Stimulated activated memory B cell treated with anti-CD40 and anti-IgM and Interleukin-4, amounts not matched to agents 10 μg/mL and 1 μg/mL and 100 μg/mL, for 72 hours (primary cell): ENCODE data around the gene FRMD3.
A peak's percentile ranks its signal among the peaks of the same experiment; 100 is the strongest.
"Not testable (repeated sequence)": the region's sequence is repeated elsewhere in the genome, so short reads cannot be mapped to it uniquely, and the experiment has no call there.

ENCODE experiments used
- ATAC-seq: fragments of 150-1000 bp; cut with Tn5 transposase; 2 replicates; pipeline ENCODE4 v1.10.0; 2021
- H3K27ac Mint-ChIP-seq: one replicate; pipeline ENCODE4 v1.8.0; 2022; ENCODE audit warnings: mild to moderate bottlenecking, mixed read lengths
- H3K27me3 Mint-ChIP-seq: one replicate; pipeline ENCODE4 v1.8.0; 2022; ENCODE audit warnings: mixed read lengths
- H3K36me3 Mint-ChIP-seq: one replicate; pipeline ENCODE4 v1.8.0; 2022; ENCODE audit warnings: mixed read lengths
- H3K4me1 Mint-ChIP-seq: one replicate; pipeline ENCODE4 v1.8.0; 2022; ENCODE audit warnings: mixed read lengths
- H3K4me3 Mint-ChIP-seq: one replicate; pipeline ENCODE4 v1.8.0; 2022; ENCODE audit warnings: mild to moderate bottlenecking, moderate library complexity, mixed read lengths
- H3K9me3 Mint-ChIP-seq: one replicate; pipeline ENCODE4 v1.8.0; 2022; ENCODE audit warnings: mixed read lengths

FRMD3 gene

DNA sequence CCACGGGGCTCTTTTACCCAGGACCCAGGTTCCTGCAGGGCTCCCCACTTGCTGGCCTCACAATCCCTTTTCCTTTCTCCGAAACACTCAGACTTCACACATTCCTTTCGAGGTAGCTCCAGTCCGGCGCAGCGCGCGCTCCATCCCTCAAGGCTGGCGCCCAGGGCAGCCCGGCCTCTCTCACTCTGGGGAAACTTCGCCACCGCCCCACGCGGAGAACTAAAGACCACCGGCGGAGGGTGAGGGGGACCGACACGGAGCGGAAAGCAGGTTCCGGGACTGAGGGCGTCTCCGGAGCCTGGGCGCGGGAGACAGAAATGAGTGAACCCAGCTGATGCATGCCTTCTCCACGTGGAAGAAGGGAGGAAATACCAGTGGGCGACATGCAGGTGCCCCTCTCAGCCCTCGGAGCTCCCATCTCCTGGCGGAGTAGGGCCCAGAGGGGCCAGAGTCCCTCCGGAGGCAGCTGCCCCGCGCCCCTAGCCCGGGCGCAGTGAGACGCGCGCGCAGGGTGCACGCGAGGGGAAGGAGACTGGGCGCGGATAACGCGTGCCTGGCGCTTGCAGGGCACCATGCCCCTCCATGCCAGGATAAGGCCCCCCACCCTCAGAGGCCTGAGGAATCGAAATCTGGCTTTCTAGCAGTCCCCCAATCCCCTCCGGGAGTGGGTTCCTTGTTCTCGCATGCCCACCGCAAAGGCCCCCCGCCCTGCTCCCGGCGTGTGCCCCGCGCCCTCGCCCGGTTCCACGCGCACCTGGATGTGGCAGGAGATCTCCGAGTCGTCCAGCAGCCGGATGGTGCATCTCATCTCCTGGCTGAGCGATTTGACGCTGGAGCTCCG, 650 bp downstream of the FRMD3 start:
- Mint-ChIP-seq H3K36me3 (no peaks in the 10 kb centered on the region), H3K9me3 (no peaks in the 10 kb centered on the region), H3K27me3 (peaks cover 36% of the 10 kb centered on the region), H3K4me1 (peaks cover 11% of the 10 kb centered on the region), H3K27ac (no peak overlapping the region), H3K4me3 (no peak overlapping the region)
- ATAC-seq: no peak

DNA sequence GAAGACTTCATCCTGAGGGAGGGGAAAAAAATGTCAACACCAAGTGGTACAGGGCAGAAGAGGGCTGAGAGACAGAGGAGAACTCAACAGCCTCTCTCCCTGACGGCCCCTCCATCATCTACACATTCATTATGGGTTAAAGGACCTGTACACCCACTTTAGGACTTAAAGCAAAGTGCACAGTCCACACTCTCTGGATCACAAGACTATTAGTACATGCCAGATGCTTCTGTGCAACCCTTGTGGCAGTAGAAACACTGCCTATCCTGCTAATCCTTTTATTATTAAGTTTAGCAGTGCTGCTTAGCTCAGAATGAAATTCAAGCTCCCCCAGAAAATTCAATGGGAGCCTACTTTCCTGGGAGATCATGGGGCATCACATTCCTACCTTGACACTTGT, 1.9 kb downstream of the FRMD3 start:
- Mint-ChIP-seq H3K4me3 (no peak overlapping the region), H3K9me3 (no peaks in the 10 kb centered on the region), H3K36me3 (no peaks in the 10 kb centered on the region), H3K27ac (no peak overlapping the region), H3K27me3 (peaks cover 36% of the 10 kb centered on the region), H3K4me1 (peaks cover 11% of the 10 kb centered on the region)
- ATAC-seq: no peak

DNA sequence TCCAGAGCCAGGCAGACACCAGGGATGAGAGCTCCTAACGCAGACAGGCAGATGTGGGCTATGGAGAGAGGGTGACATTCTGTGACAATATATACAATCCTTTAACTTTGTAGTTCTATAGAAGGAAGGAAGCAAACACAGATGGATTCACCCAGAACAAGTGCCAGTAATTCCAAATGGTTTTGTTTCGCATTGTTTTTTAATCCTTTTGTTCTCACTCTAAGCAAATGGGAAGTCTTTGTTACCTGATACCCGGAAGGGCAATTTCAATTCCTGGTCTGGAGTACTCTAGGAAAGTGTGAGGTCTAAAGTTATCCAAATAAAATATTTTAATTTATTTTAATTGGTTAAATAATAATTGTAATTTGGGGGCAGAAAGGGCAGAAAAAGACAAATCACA, 2.5 kb downstream of the FRMD3 start:
- Mint-ChIP-seq H3K27me3 (peaks cover 36% of the 10 kb centered on the region), H3K27ac (no peak overlapping the region), H3K4me1 (peaks cover 11% of the 10 kb centered on the region), H3K36me3 (no peaks in the 10 kb centered on the region), H3K9me3 (no peaks in the 10 kb centered on the region), H3K4me3 (no peak overlapping the region)
- no peak for ATAC-seq

GRCh38 chr9:83533296-83533695, 4.9 kb downstream of the FRMD3 start:
- Mint-ChIP-seq H3K9me3 (no peaks in the 10 kb centered on the region), H3K27ac (no peak overlapping the region), H3K36me3 (no peaks in the 10 kb centered on the region), H3K4me1 (peaks cover 5% of the 10 kb centered on the region), H3K4me3 (no peak overlapping the region), H3K27me3 (peaks cover 20% of the 10 kb centered on the region)
- no peak for ATAC-seq

DNA sequence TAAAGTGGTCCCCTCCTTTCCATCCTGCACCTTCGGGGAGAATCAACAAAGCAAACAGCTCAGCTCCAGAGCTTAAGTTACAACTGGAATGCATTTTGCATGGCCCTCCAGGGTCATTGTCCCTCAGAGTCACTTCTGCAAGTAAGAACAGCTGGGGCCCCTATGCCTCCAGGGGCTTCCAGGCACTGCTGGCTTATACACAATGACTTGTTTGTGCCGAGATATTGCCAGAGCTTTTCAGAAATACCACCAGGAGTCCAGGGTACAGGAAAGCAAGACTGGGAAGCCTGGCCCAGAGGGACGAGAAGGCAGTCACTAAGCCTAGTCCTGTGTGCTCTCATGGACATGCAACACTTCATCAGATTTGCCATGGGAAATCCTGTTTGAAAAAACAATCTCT, 11.3 kb downstream of the FRMD3 start:
- Mint-ChIP-seq H3K4me3 (no peak overlapping the region), H3K4me1 (peaks cover 2% of the 10 kb centered on the region), H3K9me3 (no peaks in the 10 kb centered on the region), H3K36me3 (no peaks in the 10 kb centered on the region), H3K27me3 (no peaks in the 10 kb centered on the region), H3K27ac (no peak overlapping the region)
- ATAC-seq: no peak

DNA sequence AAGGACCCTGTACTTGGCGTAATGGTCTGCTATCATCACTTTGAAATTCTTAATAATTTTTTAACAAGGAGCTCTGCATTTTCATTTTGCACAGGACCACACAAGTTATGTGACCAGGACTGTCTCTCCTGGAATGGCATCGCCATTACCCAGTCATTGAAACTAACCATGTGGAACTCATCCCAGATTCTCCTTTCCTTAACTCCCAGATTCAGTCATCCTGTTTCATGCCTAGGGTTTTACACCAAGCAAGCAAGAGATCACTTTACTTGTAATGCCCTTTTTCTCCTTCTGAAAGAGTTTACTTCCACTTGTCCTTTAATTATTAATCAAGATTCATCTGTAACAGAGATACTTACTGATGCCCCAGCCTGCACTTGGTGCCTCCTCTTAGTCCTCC, 12.0 kb downstream of the FRMD3 start:
- Mint-ChIP-seq H3K4me1 (peaks cover 8% of the 10 kb centered on the region), H3K27me3 (no peaks in the 10 kb centered on the region), H3K4me3 (no peak overlapping the region), H3K9me3 (no peaks in the 10 kb centered on the region), H3K27ac (no peak overlapping the region), H3K36me3 (no peaks in the 10 kb centered on the region)
- ATAC-seq: no peak

DNA sequence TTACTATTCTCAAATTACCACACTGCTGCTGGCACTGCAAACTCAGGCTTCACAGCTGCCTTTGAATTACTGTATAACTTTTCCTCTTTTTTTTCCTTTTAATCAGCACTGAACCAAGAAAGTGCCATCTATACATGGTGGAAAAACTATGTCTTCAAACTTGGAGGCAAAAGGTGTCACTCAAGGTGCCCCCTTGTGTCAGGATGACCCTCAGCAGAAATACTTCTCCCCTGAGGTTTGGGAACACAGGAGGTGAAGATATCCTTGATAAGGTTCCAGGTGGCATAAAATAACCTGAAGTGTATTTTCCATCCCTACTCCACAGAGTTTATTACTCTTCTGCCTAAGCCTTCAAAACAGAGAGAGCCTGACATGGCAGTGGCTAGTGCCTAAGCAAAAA, 14.5 kb downstream of the FRMD3 start:
- H3K4me3 Mint-ChIP-seq: no peak overlapping the region
- peaks cover 9% of the 10 kb centered on the region for H3K4me1 Mint-ChIP-seq
- no peak for ATAC-seq
- no peaks in the 10 kb centered on the region for H3K9me3 Mint-ChIP-seq
- H3K27ac Mint-ChIP-seq: no peak overlapping the region
- H3K36me3 Mint-ChIP-seq: no peaks in the 10 kb centered on the region
- no peaks in the 10 kb centered on the region for H3K27me3 Mint-ChIP-seq

- no peak for ATAC-seq
- peaks cover 21% of the 10 kb centered on the region for H3K4me1 Mint-ChIP-seq
- no peaks in the 10 kb centered on the region for H3K36me3 Mint-ChIP-seq
- no peak overlapping the region for H3K4me3 Mint-ChIP-seq
- H3K9me3 Mint-ChIP-seq: no peaks in the 10 kb centered on the region
- H3K27me3 Mint-ChIP-seq: no peaks in the 10 kb centered on the region
- no peak overlapping the region for H3K27ac Mint-ChIP-seq
These were observed 16.8 kb downstream of the FRMD3 start for GRCh38 chr9:83521411-83521810.

GRCh38 chr9:83521011-83521410, 17.2 kb downstream of the FRMD3 start:
- peaks cover 21% of the 10 kb centered on the region for H3K4me1 Mint-ChIP-seq
- H3K27me3 Mint-ChIP-seq: no peaks in the 10 kb centered on the region
- H3K4me3 Mint-ChIP-seq: no peak overlapping the region
- H3K9me3 Mint-ChIP-seq: no peaks in the 10 kb centered on the region
- no peak overlapping the region for H3K27ac Mint-ChIP-seq
- ATAC-seq: no peak
- no peaks in the 10 kb centered on the region for H3K36me3 Mint-ChIP-seq

DNA sequence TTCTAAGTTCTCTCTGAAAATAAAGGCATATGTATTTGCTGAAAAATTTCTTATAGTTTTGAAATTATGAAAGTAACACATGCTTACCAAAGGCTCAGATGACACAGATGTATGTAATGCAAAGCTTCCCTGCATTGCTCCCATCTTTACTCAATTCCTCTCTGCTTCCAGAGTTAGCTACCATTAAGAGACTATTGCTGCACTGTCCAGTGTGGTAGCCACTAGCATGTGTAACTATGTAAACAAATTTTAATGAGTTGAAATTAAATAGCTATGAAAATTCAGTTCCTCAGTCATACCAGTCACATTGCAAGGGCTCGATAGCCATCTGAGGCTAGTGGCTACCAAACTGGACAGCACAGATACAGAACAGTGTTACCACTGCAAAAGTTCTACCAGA, 17.9 kb downstream of the FRMD3 start:
- no peak for ATAC-seq
- Mint-ChIP-seq H3K4me1 (peaks cover 21% of the 10 kb centered on the region), H3K9me3 (no peaks in the 10 kb centered on the region), H3K36me3 (no peaks in the 10 kb centered on the region), H3K4me3 (no peak overlapping the region), H3K27ac (no peak overlapping the region), H3K27me3 (peaks cover 3% of the 10 kb centered on the region)

DNA sequence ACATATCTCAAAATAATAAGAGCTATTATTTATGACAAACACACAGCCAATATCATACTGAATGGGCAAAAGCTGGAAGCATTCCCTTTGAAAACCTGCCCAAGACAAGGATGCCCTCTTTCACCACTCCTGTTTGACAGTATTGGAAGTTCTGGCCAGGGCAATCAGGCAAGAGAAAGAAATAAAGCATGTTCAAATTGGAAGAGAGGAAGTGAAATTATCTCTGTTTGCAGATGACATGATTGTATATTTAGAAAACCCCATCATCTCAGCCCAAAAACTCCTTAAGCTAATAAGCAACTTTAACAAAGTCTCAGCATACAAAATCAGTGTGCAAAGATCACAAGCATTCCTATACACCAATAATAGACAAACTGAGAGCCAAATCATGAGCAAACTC, 20.2 kb downstream of the FRMD3 start:
- not testable (repeated sequence) for H3K36me3 Mint-ChIP-seq, H3K4me3 Mint-ChIP-seq, H3K27ac Mint-ChIP-seq, ATAC-seq, H3K9me3 Mint-ChIP-seq
- peaks cover 21% of the 10 kb centered on the region for H3K4me1 Mint-ChIP-seq
- H3K27me3 Mint-ChIP-seq: peaks cover 13% of the 10 kb centered on the region

GRCh38 chr9:83514767-83515166, 23.4 kb downstream of the FRMD3 start:
- H3K9me3 Mint-ChIP-seq: no peaks in the 10 kb centered on the region
- H3K4me3 Mint-ChIP-seq: no peak overlapping the region
- ATAC-seq: no peak
- no peaks in the 10 kb centered on the region for H3K36me3 Mint-ChIP-seq
- no peak overlapping the region for H3K27ac Mint-ChIP-seq
- peaks cover 13% of the 10 kb centered on the region for H3K27me3 Mint-ChIP-seq
- peaks cover 12% of the 10 kb centered on the region for H3K4me1 Mint-ChIP-seq

DNA sequence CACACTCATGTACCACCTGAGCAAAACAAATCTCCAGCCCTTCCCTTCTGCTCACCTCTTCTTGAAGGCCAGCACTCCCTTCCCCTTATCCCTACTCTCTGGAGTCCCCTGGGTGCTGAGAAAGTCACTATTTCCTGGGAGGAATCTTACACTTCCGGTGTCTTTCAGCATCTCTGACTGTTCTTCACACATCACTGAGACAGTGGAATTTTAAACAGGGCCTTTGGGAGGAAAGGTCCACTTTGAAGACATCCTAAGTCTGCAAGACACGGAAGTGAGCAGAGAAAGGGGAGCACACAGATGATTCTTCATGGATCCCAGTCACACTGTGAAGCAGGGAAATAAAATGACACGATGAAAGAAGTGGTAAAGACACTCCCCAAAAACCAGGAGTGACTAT, 25.6 kb downstream of the FRMD3 start:
- no peak overlapping the region for H3K4me3 Mint-ChIP-seq
- ATAC-seq: no peak
- peaks cover 13% of the 10 kb centered on the region for H3K27me3 Mint-ChIP-seq
- H3K4me1 Mint-ChIP-seq: peaks cover 2% of the 10 kb centered on the region
- H3K27ac Mint-ChIP-seq: no peak overlapping the region
- no peaks in the 10 kb centered on the region for H3K9me3 Mint-ChIP-seq
- no peaks in the 10 kb centered on the region for H3K36me3 Mint-ChIP-seq

- no peaks in the 10 kb centered on the region for H3K9me3 Mint-ChIP-seq
- peaks cover 13% of the 10 kb centered on the region for H3K27me3 Mint-ChIP-seq
- no peak overlapping the region for H3K4me3 Mint-ChIP-seq
- no peak overlapping the region for H3K27ac Mint-ChIP-seq
- H3K4me1 Mint-ChIP-seq: no peaks in the 10 kb centered on the region
- no peaks in the 10 kb centered on the region for H3K36me3 Mint-ChIP-seq
- ATAC-seq: peak; percentile 91
These were observed 27.1 kb downstream of the FRMD3 start for GRCh38 chr9:83511051-83511450.

DNA sequence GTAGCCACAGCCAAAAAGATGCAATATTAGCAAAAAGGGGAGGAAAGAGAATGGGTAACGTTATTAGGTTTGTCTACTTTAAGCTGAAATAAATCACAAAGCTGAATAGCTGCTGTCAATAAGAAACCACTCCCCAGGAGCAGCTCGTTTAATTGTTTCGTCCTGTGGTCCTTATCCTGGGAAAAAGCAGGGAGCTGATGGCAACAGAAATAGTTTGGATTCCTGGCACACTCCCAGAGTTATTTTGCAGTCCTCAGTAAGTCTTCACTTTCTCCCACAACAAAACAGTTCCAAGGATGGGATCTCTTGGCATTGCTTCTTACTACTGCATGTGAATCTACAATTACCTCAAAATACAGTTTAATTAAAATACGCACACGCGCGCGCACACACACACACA, 28.8 kb downstream of the FRMD3 start:
- H3K4me1 Mint-ChIP-seq: no peaks in the 10 kb centered on the region
- H3K9me3 Mint-ChIP-seq: no peaks in the 10 kb centered on the region
- no peak for ATAC-seq
- no peak overlapping the region for H3K4me3 Mint-ChIP-seq
- peaks cover 1% of the 10 kb centered on the region for H3K27me3 Mint-ChIP-seq
- no peak overlapping the region for H3K27ac Mint-ChIP-seq
- no peaks in the 10 kb centered on the region for H3K36me3 Mint-ChIP-seq

- no peak overlapping the region for H3K27ac Mint-ChIP-seq
- H3K27me3 Mint-ChIP-seq: no peaks in the 10 kb centered on the region
- ATAC-seq: no peak
- H3K36me3 Mint-ChIP-seq: no peaks in the 10 kb centered on the region
- H3K4me1 Mint-ChIP-seq: no peaks in the 10 kb centered on the region
- H3K9me3 Mint-ChIP-seq: no peaks in the 10 kb centered on the region
- no peak overlapping the region for H3K4me3 Mint-ChIP-seq
These were observed 30.1 kb downstream of the FRMD3 start for GRCh38 chr9:83508067-83508466.
